CD4-positive, alpha-beta T cell treated with Interleukin-2 at 100 ng/mL for 4 hours (primary cell): Measurements from ENCODE around the gene KRT8.
A peak's percentile ranks its signal among the peaks of the same experiment; 100 is the strongest.

ENCODE experiments used
- DNase-seq: peaks from one replicate; pipeline ENCODE4 v3.0.0-alpha.2; 2020; ENCODE audit warnings: low spot score

The KRT8 gene

DNA sequence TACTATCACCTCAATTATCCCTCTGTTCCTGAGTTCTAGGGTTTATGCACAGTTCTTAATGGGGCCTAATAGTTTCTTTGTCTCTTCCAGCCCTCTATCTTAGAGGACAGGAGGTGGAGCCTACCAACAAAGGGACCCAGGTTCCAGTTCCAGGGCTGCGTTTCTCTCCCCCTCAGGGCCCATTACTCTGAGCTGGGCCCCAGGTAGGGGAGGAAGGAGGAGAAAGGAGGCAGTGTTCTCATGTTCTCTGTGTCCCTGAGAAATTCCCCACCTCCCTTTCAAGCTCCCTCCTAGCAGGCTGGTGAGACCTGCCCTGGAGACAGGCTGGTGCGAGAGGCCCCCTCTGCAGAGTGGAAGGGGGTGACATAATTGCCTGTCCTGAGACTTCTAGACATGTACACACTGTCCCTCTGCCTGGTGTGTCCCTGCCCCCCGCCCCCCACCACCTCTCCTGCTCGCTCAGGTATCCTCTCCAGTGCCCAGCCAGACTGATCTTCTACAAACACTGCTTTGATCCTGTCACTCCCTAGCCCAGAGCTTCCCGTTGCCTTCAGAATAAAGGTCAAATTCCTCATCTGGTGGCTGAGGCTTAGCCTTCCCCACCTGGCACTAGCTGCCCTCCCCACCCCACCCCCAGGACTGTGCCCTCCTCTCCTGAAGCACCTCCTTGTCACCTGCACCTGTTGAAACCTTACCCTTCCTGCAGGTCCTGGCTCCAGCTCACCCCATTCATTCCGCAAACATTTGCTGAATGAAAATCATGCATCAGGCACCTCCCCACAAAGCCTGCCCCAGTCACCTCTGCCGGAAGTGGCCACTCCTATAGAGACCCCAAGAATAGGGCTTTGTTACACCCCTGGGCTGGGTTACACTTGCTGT, 21.1 kb upstream of the KRT8 start:
- DNase-seq, result no peak

DNA sequence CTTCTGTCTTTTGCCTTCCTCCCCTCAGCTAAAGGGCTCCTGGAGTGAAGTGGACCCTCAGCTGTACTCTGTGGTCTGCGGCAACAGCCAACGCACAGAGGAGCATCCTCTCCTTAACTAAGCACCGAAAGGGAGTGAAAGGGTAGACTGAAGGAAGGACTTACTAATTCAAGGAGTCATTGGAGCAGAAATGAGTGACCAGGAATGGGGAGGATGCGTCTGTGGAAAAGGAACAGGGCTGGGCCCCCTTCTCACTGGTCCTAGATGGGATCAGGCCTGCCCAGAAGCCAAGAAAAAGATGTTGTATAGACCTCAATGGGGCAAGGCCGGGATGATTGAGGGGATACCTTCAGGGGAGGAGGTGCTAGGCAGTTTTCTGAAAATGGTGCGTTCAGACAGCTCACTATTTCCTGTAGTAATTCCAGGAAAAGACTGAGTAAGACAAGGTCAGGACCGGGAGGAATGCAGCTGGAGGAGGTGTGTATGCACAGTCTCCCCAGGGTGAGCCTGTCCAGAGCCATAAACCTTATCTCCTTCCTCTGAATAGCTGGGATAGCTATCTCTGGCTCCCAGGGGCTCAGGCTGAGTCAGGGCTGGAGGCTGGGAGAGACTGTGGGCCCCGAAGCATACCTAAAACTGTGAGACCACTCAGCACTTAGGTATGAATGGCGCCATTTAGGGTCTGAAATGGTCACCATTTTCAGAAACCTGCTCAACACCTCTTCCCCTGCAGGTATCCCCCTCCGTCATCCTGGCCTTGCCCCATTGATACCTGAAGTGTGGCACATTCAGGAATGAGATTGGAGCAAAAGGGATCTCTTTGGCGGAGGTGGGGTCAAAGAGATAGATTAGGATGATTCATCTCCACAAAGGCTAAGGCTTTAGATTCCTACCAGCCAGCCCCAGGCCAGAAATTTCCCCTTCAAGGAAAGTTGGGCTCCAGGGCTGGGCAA, 20.2 kb upstream of the KRT8 start:
- no peak for DNase-seq

DNA sequence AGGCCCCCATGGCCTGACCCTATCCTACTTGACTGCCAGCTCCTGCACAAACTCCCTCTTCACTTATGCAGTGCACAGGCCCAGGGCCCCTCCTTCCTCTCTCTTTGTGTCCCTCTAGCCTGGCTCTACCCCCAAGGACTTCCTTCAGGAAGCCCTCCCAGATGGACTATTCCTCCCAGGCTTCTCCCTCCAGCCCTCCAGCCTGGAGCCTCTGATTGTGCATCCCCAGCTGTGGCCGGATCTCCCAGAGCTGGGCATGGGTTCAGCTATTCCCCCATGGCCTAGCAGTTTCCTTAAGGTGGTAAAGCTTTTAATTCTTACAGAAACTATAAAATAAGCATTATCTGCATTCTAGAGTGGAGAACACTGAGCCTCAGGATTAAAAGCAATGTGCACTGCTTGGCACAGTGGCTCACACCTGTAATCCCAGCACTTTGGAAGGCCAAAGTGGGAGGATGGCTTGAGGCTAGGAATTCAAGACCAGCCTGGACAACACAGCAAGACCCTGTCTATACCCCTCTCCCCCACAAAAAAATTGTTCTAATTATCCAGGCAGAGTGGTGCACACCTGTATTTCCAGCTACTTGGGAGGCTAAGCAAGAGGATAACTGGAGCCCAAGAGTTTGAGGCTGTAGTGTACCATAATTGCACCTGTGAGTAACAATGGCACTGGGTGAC, 16.8 kb upstream of the KRT8 start:
- no peak for DNase-seq

DNA sequence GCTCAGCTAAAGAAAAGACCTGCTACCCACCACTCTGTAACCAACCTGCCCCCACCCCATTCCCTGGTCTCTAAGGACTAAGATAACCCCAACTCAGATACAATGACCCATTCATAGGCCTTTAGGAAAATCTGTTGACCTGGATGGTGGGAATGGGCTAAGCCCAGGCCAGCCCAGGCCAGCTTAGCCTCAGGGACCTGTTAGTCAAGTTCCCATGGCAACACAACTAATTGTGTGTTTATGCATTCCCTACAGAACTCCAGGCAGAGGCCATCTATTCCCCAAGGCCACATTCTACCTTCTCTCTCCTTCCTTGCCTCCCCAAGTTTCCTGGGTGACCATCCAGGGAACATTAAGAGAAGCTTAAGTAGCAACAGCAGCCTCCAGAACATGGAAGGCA, 16.1 kb upstream of the KRT8 start:
- DNase-seq, result no peak

DNA sequence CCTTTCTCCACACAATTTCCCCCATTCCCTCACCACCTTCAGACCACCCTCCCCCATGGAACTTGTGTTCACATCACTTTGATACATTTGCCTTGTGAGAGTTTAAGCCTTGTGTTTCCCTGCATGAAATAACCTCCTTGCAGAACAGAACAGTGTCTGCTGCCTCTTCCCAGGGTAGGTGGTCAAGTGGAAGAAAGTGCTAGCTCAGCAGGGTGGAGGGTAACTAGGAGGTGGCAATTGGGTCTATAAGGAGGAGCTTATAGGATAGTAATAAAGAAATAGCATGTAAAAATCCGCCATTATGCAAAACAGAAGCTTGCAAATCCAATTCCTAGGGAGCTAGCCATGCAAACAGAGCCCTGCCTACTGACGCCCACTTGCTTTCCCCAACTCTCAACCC, 13.9 kb upstream of the KRT8 start:
- no peak for DNase-seq

GRCh38 chr12:52918351-52918750, 13.5 kb upstream of the KRT8 start:
- no peak for DNase-seq

DNA sequence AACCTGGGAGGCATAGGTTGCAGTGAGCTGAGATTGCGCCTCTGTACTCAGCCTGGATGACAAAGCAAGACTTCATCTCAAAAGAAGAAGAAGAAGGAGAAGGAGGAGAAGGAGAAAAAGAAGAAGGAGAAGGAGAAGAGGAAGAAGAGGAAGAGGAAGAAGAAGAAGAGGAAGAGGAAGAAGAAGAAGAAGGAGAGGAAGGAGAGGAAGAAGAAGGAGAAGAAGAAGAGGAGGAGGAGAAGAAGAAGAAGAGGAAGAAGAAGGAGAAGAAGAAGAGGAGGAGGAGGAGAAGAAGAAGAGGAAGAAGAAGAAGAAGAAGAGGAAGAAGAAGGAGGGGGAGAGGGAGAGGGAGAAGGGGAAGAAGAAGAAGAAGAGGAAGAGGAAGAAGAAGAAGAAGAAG, 12.9 kb upstream of the KRT8 start:
- no peak for DNase-seq

GRCh38 chr12:52916216-52916615, 11.3 kb upstream of the KRT8 start:
- no peak for DNase-seq

GRCh38 chr12:52915637-52916036, 10.8 kb upstream of the KRT8 start:
- no peak for DNase-seq

DNA sequence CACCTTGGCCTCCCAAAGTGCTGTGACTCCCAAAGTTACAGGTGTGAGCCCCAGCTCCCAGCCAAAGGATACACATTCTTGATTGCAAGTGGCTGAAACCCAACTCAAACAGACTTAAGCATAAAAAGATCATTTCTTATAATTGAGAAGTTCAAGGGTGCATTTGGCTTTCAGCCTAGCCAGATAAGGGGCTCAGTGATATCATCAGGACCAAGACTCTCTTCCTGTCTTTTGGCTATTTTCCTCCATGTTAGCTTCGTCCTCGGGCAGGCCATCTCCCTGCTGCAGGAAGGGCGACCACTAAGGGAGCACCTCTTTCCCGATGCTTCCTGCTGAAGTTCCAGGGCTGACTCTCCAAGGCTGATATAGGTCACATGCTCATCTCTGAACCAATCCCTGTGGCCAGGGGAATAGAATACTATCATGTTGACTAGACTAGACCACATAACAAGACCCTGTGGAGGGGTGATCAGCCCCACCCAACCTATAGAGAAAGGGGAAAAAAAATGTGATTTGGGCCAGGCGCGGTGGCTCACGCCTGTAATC, 9.8 kb upstream of the KRT8 start:
- DNase-seq, result no peak

GRCh38 chr12:52913431-52913821, 8.6 kb upstream of the KRT8 start:
- no peak for DNase-seq

GRCh38 chr12:52912711-52913430, 8.0 kb upstream of the KRT8 start:
- DNase-seq, result no peak

DNA sequence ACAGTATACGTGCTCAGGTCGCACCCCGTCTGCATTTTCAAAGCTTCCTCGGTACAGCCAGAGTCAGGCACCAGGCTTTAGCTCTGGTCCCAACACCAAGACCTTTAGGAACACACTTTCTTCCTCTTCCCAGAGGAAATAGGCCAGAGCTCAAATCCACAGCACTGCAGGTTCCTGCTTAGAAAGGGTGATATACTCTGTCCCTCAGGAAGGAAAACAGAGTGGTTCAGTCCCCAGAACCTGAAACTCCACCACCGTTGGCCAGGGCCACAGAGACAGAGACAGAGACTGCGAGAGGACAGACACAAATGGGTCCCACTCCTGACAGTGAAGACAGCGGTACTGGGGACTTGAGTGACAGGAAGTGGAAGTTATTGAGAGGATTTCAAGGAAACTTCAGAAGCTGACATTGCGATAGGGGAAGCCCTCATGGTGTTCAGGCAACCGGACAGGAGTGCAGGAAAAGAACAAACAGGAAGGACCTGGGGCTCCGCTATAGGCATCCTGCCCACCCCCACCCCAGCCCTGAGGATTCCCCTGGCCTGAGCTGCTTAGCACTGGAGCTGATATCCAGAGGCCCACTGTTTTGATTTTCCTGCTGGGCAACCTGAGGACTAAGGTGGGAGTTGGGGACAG, 5.5 kb upstream of the KRT8 start:
- no peak for DNase-seq

DNA sequence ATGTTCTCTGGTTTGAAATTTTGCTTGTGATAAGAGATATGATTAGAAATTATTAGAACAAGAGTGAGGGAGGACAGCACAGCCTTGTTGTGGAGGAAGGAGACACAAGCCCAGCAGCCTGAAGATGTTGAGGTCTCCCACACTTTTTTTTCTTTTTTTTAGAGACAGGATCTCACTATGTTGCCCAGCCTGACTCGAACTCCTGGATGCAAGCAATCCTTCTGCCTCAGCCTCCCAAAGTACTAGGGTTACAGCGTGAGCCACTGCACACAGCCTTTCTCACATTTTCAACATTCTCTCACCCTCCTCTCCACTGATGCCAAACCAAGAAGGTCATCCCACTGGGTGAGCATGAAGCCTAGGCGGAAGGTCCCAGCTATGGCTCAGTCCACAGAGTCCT, 4.9 kb upstream of the KRT8 start:
- no peak for DNase-seq

- no peak for DNase-seq
These were observed 4.5 kb upstream of the KRT8 start for GRCh38 chr12:52909331-52909730.

- DNase-seq, result no peak
These were observed 2.4 kb upstream of the KRT8 start for GRCh38 chr12:52907092-52907810.

GRCh38 chr12:52906191-52906601, 1.3 kb upstream of the KRT8 start:
- no peak for DNase-seq

GRCh38 chr12:52903855-52904508, 894 bp downstream of the KRT8 start:
- peak; percentile 17 for DNase-seq

- DNase-seq, result peak; percentile 35
These were observed 1.5 kb downstream of the KRT8 start for GRCh38 chr12:52903285-52903854.
